HG03060 (cell line): ENCODE data around the gene OGFOD3.
"Not testable (repeated sequence)": the region's sequence is repeated elsewhere in the genome, so short reads cannot be mapped to it uniquely, and the experiment has no call there.

Source experiments
- ATAC-seq: cut with Tn5 transposase; IDR thresholded peaks from one replicate; pipeline ENCODE4 v1.9.1; 2021; ENCODE audit warnings: low read depth, moderate number of reproducible peaks; ENCODE audit not compliant: unreplicated experiment

Gene OGFOD3

DNA sequence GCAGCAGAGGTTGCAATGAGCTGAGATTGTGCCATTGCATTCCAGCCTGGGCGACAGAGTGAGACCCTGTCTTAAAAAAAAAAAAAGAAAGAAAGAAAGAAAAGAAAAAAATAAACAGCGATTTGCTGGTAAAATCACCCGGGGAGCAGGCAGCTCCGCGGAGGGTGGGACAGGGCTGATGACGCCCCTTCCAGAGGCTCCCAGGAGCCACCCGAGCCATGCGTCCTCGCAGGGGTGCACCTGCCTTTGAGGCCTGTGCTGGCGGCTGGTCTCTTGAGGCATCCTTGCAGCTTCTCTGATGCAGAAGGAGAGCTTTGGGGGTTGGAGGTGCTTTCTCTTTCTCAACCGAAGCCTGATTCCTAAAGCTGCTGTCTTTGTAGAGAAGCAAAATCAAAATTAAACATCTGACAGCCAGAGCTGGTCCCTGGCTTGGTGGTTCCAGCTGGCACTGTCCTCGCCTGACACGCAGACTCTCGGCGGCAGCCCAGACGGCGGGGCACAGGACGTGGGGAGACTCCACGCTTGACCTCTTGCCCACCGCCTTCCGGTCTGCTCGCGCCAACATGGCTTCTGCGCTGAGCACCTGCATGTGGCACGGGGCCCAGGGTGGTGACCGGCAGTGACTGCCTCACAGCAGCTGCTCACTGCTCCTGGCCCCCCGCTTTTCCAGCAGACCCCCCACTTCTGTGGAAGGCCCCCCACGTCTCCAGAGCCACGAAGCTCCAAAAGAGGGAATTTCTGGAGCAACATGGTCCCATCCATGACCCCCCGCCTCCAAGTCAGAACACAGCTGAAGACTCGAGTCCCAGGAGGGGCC, 40.3 kb downstream of the OGFOD3 start:
- no peak for ATAC-seq

DNA sequence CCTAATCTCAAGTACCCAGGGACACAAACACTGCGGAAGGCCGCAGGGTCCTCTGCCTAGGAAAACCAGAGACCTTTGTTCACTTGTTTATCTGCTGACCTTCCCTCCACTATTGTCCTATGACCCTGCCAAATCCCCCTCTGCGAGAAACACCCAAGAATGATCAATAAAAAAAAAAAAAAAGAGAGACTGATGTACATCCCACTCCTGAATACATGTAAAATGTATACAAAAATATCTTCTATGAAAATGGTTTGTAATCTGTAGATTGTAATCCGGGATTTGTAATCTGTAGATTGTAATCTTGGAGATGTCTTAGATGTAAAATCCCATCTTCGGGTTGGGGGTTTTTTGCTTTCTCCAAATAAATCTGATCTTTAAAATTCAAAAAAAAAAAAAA, 41.1 kb downstream of the OGFOD3 start:
- not testable (repeated sequence) for ATAC-seq

GRCh38 chr17:82376042-82376730, 42.2 kb downstream of the OGFOD3 start:
- ATAC-seq = no peak

- ATAC-seq = no peak
Observed at GRCh38 chr17:82375359-82376041, 42.9 kb downstream of the OGFOD3 start.

DNA sequence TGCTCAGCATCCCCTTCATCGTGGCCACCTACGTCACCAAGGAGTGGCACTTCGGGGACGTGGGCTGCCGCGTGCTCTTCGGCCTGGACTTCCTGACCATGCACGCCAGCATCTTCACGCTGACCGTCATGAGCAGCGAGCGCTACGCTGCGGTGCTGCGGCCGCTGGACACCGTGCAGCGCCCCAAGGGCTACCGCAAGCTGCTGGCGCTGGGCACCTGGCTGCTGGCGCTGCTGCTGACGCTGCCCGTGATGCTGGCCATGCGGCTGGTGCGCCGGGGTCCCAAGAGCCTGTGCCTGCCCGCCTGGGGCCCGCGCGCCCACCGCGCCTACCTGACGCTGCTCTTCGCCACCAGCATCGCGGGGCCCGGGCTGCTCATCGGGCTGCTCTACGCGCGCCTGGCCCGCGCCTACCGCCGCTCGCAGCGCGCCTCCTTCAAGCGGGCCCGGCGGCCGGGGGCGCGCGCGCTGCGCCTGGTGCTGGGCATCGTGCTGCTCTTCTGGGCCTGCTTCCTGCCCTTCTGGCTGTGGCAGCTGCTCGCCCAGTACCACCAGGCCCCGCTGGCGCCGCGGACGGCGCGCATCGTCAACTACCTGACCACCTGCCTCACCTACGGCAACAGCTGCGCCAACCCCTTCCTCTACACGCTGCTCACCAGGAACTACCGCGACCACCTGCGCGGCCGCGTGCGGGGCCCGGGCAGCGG, 43.6 kb downstream of the OGFOD3 start:
- ATAC-seq = no peak

DNA sequence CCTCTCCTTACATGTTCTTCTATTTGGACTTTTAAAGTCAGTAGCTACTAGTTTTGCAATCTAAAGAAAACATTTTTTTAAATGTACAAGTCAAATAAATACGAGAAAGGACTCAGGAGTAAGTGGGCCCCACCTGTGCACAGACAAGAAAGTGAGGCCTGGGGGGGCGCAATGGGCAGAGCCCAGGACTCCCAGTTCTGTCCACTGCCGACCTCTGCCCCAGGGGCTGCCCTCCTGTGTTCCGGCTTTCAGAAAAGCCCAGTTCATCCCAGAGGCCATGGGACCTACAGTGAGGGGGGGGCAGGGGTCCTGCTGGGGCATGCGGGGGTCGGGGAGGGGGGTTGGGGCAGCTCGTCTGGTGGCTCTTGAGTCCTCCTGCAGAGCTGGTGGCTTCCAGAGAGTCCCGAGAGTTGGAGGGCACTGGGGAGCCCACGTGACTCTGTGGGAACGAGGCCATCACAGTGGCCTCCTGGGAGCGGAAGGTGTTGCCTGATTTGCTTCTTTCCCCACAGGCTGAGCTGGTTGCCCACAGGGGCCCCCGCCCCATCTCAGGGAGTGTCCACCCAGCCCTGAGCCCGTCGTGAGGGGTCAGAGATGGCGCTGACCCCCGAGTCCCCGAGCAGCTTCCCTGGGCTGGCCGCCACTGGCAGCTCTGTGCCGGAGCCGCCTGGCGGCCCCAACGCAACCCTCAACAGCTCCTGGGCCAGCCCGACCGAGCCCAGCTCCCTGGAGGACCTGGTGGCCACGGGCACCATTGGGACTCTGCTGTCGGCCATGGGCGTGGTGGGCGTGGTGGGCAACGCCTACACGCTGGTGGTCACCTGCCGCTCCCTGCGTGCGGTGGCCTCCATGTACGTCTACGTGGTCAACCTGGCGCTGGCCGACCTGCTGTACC, 44.4 kb downstream of the OGFOD3 start:
- no peak for ATAC-seq

GRCh38 chr17:82373072-82373452, 45.3 kb downstream of the OGFOD3 start:
- ATAC-seq = not testable (repeated sequence)

- no peak for ATAC-seq
Observed at GRCh38 chr17:82372249-82373071, 45.9 kb downstream of the OGFOD3 start.

- ATAC-seq = no peak
Observed at GRCh38 chr17:82371333-82372248, 46.8 kb downstream of the OGFOD3 start, which contains the start of gene UTS2R. TSS of gene UTS2R (plus strand) at chr17:82371765. CDS start at chr17:82374325, 2,560 bp downstream.

- no peak for ATAC-seq
Observed at GRCh38 chr17:82370471-82371332, 47.7 kb downstream of the OGFOD3 start.

- ATAC-seq = no peak
Observed at GRCh38 chr17:82369211-82369610, 49.2 kb downstream of the OGFOD3 start.

DNA sequence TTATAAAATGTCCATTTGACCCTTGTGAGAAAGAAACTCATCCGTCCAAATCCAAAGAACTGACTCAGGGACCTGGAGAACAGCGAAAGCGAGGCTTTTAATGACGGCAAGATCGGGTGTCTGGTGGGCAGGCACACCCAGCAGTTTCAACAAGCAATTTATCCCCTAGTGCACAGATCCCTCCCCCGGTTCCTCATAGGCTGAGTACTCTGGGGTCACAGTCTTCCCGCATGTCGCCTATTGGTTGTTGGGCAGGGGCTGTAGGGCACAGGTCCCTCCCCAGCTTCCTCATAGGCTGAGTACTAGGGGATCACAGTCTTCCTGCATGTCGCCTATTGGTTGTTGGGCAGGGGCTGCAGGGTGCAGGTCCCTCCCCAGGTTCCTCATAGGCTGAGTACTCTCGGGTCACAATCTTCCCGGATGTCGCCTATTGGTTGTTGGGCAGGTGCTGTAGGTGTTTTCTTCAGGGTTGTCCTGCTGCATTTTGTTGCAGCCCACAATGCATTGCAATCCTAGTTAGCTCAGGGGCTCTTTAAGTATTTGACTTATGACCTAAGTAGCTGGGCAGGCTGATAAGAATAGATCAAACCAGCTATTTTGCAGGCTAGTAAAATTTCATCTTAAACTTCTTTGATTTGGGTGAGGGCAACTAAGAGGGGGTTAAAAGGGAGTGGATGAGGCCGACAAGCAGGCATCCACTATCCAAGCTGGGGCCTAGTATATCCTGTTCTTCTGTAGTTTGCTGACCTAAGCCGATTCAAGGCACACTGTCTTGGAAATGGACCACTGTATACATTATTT, 50.5 kb downstream of the OGFOD3 start:
- no peak for ATAC-seq

GRCh38 chr17:82366749-82367148, 51.6 kb downstream of the OGFOD3 start:
- no peak for ATAC-seq

GRCh38 chr17:82365606-82366295, 52.6 kb downstream of the OGFOD3 start:
- no peak for ATAC-seq

DNA sequence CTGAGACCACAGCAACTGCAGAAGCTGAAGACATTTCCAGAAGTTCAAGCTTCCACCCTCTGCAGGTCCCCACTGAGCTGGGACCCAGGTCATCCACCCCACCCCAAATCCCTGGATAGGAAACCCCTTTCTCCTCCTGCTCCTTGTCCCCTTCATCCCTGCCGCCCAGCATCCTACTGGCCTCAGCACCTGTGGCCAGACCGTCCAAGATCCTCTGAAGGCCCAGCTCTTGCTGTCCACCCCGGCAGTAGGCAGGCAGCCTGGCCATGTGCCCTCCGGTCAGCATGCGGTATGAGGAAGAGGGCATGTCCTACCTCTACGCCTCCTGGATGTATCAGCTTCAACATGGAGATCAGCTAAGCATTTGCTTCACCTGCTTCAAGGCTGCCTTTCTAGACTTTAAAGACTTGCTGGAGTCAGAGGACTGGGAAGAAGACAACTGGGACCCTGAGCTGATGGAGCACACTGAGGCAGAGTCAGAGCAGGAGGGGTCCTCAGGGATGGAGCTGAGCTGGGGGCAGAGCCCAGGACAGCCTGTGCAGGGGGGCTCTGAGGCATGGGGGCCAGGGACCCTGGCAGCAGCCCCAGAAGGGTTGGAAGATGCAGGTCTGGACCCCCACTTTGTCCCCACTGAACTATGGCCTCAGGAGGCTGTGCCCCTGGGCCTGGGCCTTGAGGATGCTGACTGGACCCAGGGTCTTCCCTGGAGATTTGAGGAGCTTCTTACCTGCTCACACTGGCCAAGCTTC, 56.3 kb downstream of the OGFOD3 start:
- ATAC-seq = no peak
